Activated naive CD4-positive, alpha-beta T cell treated with anti-CD3 and anti-CD28 coated beads, Interleukin-2, amount 50 U/mL, for 24 hours (primary cell): Measurements from ENCODE around the gene HACD1.

ENCODE experiments used
- H3K27ac Mint-ChIP-seq: one replicate; pipeline ENCODE4 v1.8.0; 2021; ENCODE audit warnings: mild to moderate bottlenecking, mixed read lengths
- H3K27me3 Mint-ChIP-seq: one replicate; pipeline ENCODE4 v1.8.0; 2021; ENCODE audit warnings: mixed read lengths
- H3K36me3 Mint-ChIP-seq: one replicate; pipeline ENCODE4 v1.8.0; 2021; ENCODE audit warnings: mixed read lengths
- H3K4me1 Mint-ChIP-seq: one replicate; pipeline ENCODE4 v1.8.0; 2021; ENCODE audit warnings: mixed read lengths
- H3K4me3 Mint-ChIP-seq: one replicate; pipeline ENCODE4 v1.8.0; 2021; ENCODE audit warnings: mild to moderate bottlenecking, mixed read lengths
- H3K9me3 Mint-ChIP-seq: one replicate; pipeline ENCODE4 v1.8.0; 2021; ENCODE audit warnings: mixed read lengths

Gene HACD1, protein sequence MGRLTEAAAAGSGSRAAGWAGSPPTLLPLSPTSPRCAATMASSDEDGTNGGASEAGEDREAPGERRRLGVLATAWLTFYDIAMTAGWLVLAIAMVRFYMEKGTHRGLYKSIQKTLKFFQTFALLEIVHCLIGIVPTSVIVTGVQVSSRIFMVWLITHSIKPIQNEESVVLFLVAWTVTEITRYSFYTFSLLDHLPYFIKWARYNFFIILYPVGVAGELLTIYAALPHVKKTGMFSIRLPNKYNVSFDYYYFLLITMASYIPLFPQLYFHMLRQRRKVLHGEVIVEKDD

DNA sequence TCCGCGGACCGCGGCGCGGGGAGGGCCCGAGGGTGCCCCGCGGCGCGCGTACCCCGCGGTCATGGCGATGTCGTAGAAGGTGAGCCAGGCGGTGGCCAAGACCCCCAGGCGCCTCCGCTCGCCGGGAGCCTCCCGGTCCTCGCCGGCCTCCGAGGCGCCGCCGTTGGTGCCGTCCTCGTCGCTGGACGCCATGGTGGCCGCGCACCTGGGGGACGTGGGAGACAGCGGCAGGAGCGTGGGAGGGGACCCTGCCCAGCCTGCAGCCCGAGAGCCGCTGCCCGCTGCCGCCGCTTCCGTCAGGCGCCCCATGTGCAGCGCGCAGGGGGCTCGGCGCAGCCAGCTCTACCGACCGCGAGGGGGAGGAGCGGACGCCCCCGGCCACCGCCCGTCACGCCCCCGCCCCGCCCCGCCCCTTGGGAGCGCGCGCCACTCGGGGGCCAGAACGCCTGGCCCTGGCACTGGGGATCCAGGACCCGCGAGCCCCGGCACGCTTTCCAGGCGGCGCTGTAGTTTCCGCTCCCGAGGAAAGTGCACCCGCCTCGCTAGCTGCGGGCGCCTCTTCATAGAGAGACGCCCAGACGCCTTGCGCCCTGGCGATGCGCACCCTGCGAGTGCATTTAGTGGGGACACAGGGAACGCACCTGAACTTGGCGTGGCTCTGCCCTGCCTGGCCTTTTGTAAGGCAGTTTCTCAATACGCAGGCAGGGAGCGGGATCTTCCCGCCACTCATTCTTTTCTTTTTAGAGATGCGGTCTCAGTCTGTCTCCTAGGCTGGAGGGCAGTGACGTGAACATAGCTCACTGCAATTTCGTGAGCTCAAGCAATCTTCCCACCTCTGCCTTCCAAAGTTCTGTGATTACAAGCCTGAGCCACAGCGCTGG, at the start of gene HACD1:
HACD1 (minus strand) TSS at position 344 of the 881 bp plus-strand sequence; CDS start at position 309, 35 bp downstream.
- H3K4me1 Mint-ChIP-seq, result peaks cover 7% of the 10 kb centered on the region
- peak within 1 kb of the TSS; percentile 65 for H3K27ac Mint-ChIP-seq
- H3K9me3 Mint-ChIP-seq, result no peaks in the 10 kb centered on the region
- peak within 1 kb of the TSS; percentile 89 for H3K4me3 Mint-ChIP-seq
- H3K36me3 Mint-ChIP-seq, result no peaks in the 10 kb centered on the region
- peaks cover 13% of the 10 kb centered on the region for H3K27me3 Mint-ChIP-seq

GRCh38 chr10:17665747-17666146, 48.6 kb upstream of the HACD1 start:
- no peak overlapping the region for H3K4me3 Mint-ChIP-seq
- no peaks in the 10 kb centered on the region for H3K27me3 Mint-ChIP-seq
- H3K36me3 Mint-ChIP-seq, result peaks cover 26% of the 10 kb centered on the region
- H3K9me3 Mint-ChIP-seq, result no peaks in the 10 kb centered on the region
- H3K4me1 Mint-ChIP-seq, result peaks cover 68% of the 10 kb centered on the region
- no peak overlapping the region for H3K27ac Mint-ChIP-seq

GRCh38 chr10:17663450-17663849, 46.3 kb upstream of the HACD1 start:
- peak overlapping the region; percentile 5 for H3K27ac Mint-ChIP-seq
- H3K4me1 Mint-ChIP-seq, result peaks cover 59% of the 10 kb centered on the region
- no peak overlapping the region for H3K4me3 Mint-ChIP-seq
- H3K9me3 Mint-ChIP-seq, result no peaks in the 10 kb centered on the region
- H3K27me3 Mint-ChIP-seq, result no peaks in the 10 kb centered on the region
- peaks cover 26% of the 10 kb centered on the region for H3K36me3 Mint-ChIP-seq

GRCh38 chr10:17662193-17663138, 45.3 kb upstream of the HACD1 start:
- Mint-ChIP-seq H3K27ac (no peak overlapping the region), H3K27me3 (no peaks in the 10 kb centered on the region), H3K36me3 (peaks cover 26% of the 10 kb centered on the region), H3K9me3 (no peaks in the 10 kb centered on the region), H3K4me1 (peaks cover 60% of the 10 kb centered on the region), H3K4me3 (peak overlapping the region; percentile 49)

- Mint-ChIP-seq H3K4me3 (no peak overlapping the region), H3K27me3 (no peaks in the 10 kb centered on the region), H3K4me1 (peaks cover 65% of the 10 kb centered on the region)
Measured at GRCh38 chr10:17661510-17661909, 44.3 kb upstream of the HACD1 start.

DNA sequence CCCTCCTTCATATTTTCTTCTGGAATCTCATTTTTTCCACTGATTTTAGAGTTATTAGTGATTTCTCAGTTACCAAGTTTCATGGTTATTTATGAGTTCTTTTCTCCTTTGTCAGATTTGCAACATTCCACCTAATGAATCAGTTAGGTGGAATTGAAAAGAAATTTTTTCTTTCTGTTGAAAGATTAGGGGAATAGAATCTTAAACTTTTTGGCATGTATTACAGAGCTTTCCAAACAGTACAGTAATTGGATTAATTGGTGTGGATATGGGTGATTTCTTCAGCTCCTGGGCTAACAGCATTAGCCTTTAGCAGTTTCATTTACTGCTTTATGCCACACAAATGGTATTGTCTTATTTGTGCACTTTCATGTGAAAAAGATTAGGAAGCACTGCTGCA, 43.7 kb upstream of the HACD1 start:
- Mint-ChIP-seq H3K4me1 (peaks cover 69% of the 10 kb centered on the region), H3K27ac (no peak overlapping the region), H3K4me3 (no peak overlapping the region), H3K36me3 (peaks cover 29% of the 10 kb centered on the region), H3K9me3 (no peaks in the 10 kb centered on the region), H3K27me3 (no peaks in the 10 kb centered on the region)

More at GRCh38 chr10:17661510-17661909, 44.3 kb upstream of the HACD1 start:
- peaks cover 27% of the 10 kb centered on the region for H3K36me3 Mint-ChIP-seq
- H3K9me3 Mint-ChIP-seq, result no peaks in the 10 kb centered on the region
- peak overlapping the region; percentile 38 for H3K27ac Mint-ChIP-seq

- no peak overlapping the region for H3K4me3 Mint-ChIP-seq
- H3K9me3 Mint-ChIP-seq, result no peaks in the 10 kb centered on the region
- H3K27me3 Mint-ChIP-seq, result no peaks in the 10 kb centered on the region
- peaks cover 81% of the 10 kb centered on the region for H3K4me1 Mint-ChIP-seq
- peaks cover 31% of the 10 kb centered on the region for H3K36me3 Mint-ChIP-seq
- H3K27ac Mint-ChIP-seq, result no peak overlapping the region
Measured at GRCh38 chr10:17659365-17659764, 42.2 kb upstream of the HACD1 start.

GRCh38 chr10:17657103-17657500, 39.9 kb upstream of the HACD1 start:
- Mint-ChIP-seq H3K27me3 (no peaks in the 10 kb centered on the region), H3K4me1 (peaks cover 82% of the 10 kb centered on the region), H3K27ac (peak overlapping the region; percentile 26), H3K4me3 (no peak overlapping the region), H3K9me3 (peaks cover 5% of the 10 kb centered on the region), H3K36me3 (peaks cover 32% of the 10 kb centered on the region)

DNA sequence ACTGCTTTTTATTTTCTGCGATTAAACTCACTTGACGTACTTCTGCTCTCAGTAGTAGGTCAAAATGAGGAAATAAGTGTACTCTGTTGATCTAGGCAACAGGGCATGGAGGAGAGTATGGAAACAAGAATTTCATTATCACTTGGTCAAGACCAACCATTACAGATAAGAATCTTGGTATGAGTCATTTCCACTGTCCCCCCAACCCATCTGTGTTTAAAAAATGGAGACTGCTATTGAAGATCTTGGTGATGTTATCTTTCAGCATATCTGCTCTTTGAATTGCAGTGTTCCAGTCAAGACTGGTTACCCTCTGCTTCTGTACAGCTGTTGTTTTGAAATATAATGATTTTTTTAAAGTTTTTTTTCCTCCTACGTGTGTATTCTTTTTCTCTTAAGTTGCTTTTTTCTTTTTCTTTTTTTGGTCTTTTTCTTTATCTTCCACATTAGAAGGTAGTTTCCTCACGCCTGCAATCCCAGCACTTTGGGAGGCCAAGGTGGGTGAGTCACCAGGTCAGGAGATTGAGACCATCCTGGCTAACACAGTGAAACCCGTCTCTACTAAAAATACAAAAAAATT, 38.5 kb upstream of the HACD1 start:
- Mint-ChIP-seq H3K4me1 (peaks cover 80% of the 10 kb centered on the region), H3K27me3 (no peaks in the 10 kb centered on the region), H3K9me3 (peaks cover 5% of the 10 kb centered on the region), H3K27ac (no peak overlapping the region), H3K4me3 (no peak overlapping the region), H3K36me3 (peaks cover 29% of the 10 kb centered on the region)

DNA sequence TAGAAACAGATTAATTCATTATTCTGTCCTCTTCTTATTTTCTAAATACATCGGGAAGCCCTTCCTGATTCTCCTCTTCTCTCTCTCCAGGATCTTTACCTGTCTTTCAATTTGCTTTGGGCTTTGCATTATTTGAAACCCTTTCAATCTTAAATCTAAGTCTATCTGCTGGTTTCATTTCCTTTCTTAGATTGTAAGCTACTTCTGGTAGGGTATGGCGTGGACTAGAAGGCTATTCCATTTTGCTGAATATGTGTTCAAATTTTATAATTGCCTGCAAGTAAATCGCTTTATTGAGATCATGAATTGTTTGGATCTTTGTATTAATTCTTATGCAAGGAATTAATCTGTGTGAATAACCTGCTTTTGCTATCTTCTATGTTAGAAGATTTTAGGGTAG, 37.8 kb upstream of the HACD1 start:
- peaks cover 5% of the 10 kb centered on the region for H3K9me3 Mint-ChIP-seq
- H3K27ac Mint-ChIP-seq, result no peak overlapping the region
- no peaks in the 10 kb centered on the region for H3K27me3 Mint-ChIP-seq
- peaks cover 29% of the 10 kb centered on the region for H3K36me3 Mint-ChIP-seq
- peaks cover 86% of the 10 kb centered on the region for H3K4me1 Mint-ChIP-seq
- H3K4me3 Mint-ChIP-seq, result peak overlapping the region; percentile 45

GRCh38 chr10:17652585-17652984, 35.4 kb upstream of the HACD1 start:
- Mint-ChIP-seq H3K4me1 (peaks cover 90% of the 10 kb centered on the region), H3K9me3 (peaks cover 5% of the 10 kb centered on the region), H3K27ac (no peak overlapping the region), H3K27me3 (no peaks in the 10 kb centered on the region), H3K36me3 (peaks cover 31% of the 10 kb centered on the region), H3K4me3 (no peak overlapping the region)

GRCh38 chr10:17651896-17652295, 34.7 kb upstream of the HACD1 start:
- Mint-ChIP-seq H3K27ac (no peak overlapping the region), H3K9me3 (peaks cover 5% of the 10 kb centered on the region), H3K36me3 (peaks cover 31% of the 10 kb centered on the region), H3K4me3 (no peak overlapping the region), H3K27me3 (no peaks in the 10 kb centered on the region), H3K4me1 (peaks cover 90% of the 10 kb centered on the region)

- Mint-ChIP-seq H3K4me1 (peaks cover 89% of the 10 kb centered on the region), H3K9me3 (peaks cover 5% of the 10 kb centered on the region), H3K36me3 (peaks cover 27% of the 10 kb centered on the region), H3K4me3 (no peak overlapping the region), H3K27me3 (no peaks in the 10 kb centered on the region), H3K27ac (no peak overlapping the region)
Measured at GRCh38 chr10:17650416-17650815, 33.2 kb upstream of the HACD1 start.

GRCh38 chr10:17649836-17650235, 32.7 kb upstream of the HACD1 start:
- no peak overlapping the region for H3K4me3 Mint-ChIP-seq
- H3K9me3 Mint-ChIP-seq, result peaks cover 5% of the 10 kb centered on the region
- H3K4me1 Mint-ChIP-seq, result peaks cover 89% of the 10 kb centered on the region
- H3K27ac Mint-ChIP-seq, result no peak overlapping the region
- peaks cover 25% of the 10 kb centered on the region for H3K36me3 Mint-ChIP-seq
- no peaks in the 10 kb centered on the region for H3K27me3 Mint-ChIP-seq

- H3K27ac Mint-ChIP-seq, result no peak overlapping the region
- peaks cover 89% of the 10 kb centered on the region for H3K4me1 Mint-ChIP-seq
- peaks cover 23% of the 10 kb centered on the region for H3K36me3 Mint-ChIP-seq
- no peaks in the 10 kb centered on the region for H3K27me3 Mint-ChIP-seq
- H3K9me3 Mint-ChIP-seq, result peaks cover 5% of the 10 kb centered on the region
- peak overlapping the region; percentile 70 for H3K4me3 Mint-ChIP-seq
Measured at GRCh38 chr10:17649052-17649451, 31.9 kb upstream of the HACD1 start.
